ENCODE measurements around the gene TRERF1. TPM values are rescaled to one million over a fixed set of nuclear protein-coding genes. Genes with fewer than 3 reads are reported as not detected.

TRERF1 gene
- total RNA-seq, 2 donors from 2014 or later = 9.5 to 34.8 TPM

GRCh38 chr6:42344756-42345155 is 107.0 kb downstream of the TRERF1 start:
- H3K27ac ChIP-seq = no peak overlapping the region
- H3K4me3 ChIP-seq = no peak overlapping the region
- intact Hi-C loops (cut with DNase I) = no loop called here
- no peaks in the 10 kb centered on the region for H3K36me3 ChIP-seq
- DNase-seq (ENCODE audit: low spot score) = no peak
- H3K4me1 ChIP-seq (replicated peaks) = no peaks in the 10 kb centered on the region
- H3K9me3 ChIP-seq = no peaks in the 10 kb centered on the region
- H3K27me3 ChIP-seq (replicated peaks; ENCODE audit: insufficient read depth) = no peaks in the 10 kb centered on the region
- TF ChIP-seq POLR2A (IDR thresholded peaks at IDR 0.05) (no peak), POLR2AphosphoS5 (IDR thresholded peaks at IDR 0.05) (no peak), CTCF (IDR thresholded peaks at IDR 0.05) (no peak)
- 91% methylated on average over 1 of the region's 1 CpG for whole genome bisulfite sequencing

DNA sequence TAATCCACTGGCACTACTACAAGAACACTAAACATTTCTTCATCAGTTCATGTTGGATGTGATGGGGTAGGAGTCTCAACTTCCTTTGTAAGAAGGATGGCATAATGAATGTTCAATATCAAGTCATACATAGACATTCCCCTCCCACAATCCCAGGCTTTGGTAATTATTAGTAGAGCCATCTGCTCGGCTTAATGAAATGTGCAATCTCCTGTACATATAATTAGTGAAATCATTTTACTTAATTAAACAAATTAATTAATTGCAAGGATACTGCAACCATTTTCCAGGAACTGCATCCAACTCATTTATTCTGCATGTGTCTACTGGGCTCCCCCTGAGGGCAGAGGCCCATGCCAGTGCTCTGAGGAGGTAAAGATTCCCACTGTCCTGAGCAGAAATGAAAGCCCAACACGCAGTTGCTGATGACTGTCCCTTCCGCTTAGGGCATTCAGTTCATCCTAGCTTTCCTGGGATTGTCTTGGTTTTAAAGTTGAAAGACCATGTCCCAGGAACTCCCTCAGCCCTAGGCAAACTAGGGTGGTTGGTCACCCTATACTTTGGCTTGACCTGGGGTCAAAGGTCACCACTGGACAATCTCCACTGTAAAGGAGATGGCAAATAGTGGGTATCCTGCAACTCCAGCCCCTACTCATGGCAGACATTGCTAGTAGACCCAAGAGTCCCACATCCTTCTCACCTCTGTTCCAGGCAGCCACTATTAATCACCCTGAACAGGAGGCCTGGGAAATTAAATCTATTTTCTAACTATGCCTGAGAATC is 109.8 kb downstream of the TRERF1 start:
- Histone ChIP-seq H3K9me3 (no peaks in the 10 kb centered on the region), H3K27me3 (replicated peaks; ENCODE audit: insufficient read depth) (no peaks in the 10 kb centered on the region), H3K27ac (no peak overlapping the region), H3K36me3 (no peaks in the 10 kb centered on the region), H3K4me3 (no peak overlapping the region), H3K4me1 (replicated peaks) (no peaks in the 10 kb centered on the region)
- TF ChIP-seq POLR2A (IDR thresholded peaks at IDR 0.05) (no peak), POLR2AphosphoS5 (IDR thresholded peaks at IDR 0.05) (no peak), CTCF (IDR thresholded peaks at IDR 0.05) (no peak)
- no peak for DNase-seq (ENCODE audit: low spot score)
- intact Hi-C loops (cut with DNase I) = no loop called here
- WGBS = 96% methylated on average over 3 of the region's 3 CpGs

DNA sequence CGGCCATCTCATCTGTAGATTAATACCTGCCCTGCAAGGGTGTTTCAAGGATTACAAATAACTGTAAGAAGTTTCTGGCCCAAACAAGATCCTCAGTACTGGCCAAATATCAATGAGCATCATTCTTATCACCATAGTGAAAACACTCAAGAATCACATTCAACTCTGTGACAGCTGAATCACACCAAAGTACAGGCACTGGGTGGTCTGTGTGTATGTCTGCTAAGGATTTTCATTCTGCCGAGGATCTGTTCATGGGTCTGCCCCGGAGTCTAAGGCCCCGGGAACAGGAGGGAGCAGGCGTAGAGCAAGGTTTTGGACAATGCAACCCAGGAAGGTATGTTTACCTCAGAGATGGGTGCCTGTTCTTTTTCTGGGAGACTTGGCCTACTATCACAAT is 110.5 kb downstream of the TRERF1 start:
- Histone ChIP-seq H3K27me3 (replicated peaks; ENCODE audit: insufficient read depth) (no peaks in the 10 kb centered on the region), H3K4me1 (replicated peaks) (no peaks in the 10 kb centered on the region), H3K36me3 (no peaks in the 10 kb centered on the region), H3K4me3 (no peak overlapping the region), H3K9me3 (no peaks in the 10 kb centered on the region), H3K27ac (no peak overlapping the region)
- WGBS = 96% methylated on average over 5 of the region's 5 CpGs
- intact Hi-C loops (cut with DNase I) = no loop called here
- no peak for DNase-seq (ENCODE audit: low spot score)
- TF ChIP-seq CTCF (IDR thresholded peaks at IDR 0.05) (no peak), POLR2A (IDR thresholded peaks at IDR 0.05) (no peak), POLR2AphosphoS5 (IDR thresholded peaks at IDR 0.05) (no peak)

DNA sequence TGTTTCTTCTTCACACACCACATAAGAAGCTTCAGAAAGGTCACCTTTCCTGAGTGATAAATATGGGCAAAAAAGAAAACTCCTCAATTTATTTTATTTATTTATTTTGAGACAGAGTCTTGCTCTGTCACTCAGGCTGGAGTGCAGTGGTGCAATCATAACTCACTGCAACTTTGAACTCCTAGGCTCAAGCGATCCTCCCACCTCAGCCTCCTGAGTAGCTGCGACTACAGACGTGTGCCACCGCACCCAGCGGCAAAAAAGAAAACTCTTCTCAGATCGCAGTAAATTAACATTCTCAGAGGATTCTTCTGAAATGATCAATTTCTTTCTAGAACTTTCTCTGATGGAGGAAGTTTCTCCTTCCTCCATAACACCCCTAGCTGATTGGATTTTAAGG is 111.2 kb downstream of the TRERF1 start:
- H3K4me1 ChIP-seq (replicated peaks) = no peaks in the 10 kb centered on the region
- DNase-seq (ENCODE audit: low spot score) = no peak
- no peak for TF ChIP-seq POLR2A (IDR thresholded peaks at IDR 0.05)
- TF ChIP-seq CTCF (IDR thresholded peaks at IDR 0.05) = no peak
- TF ChIP-seq POLR2AphosphoS5 (IDR thresholded peaks at IDR 0.05) = no peak
- WGBS = over 99% methylated on average over 6 of the region's 6 CpGs
- H3K4me3 ChIP-seq = no peak overlapping the region
- H3K27ac ChIP-seq = no peak overlapping the region
- no peaks in the 10 kb centered on the region for H3K9me3 ChIP-seq
- intact Hi-C loops (cut with DNase I) = no loop called here
- no peaks in the 10 kb centered on the region for H3K27me3 ChIP-seq (replicated peaks; ENCODE audit: insufficient read depth)
- no peaks in the 10 kb centered on the region for H3K36me3 ChIP-seq

DNA sequence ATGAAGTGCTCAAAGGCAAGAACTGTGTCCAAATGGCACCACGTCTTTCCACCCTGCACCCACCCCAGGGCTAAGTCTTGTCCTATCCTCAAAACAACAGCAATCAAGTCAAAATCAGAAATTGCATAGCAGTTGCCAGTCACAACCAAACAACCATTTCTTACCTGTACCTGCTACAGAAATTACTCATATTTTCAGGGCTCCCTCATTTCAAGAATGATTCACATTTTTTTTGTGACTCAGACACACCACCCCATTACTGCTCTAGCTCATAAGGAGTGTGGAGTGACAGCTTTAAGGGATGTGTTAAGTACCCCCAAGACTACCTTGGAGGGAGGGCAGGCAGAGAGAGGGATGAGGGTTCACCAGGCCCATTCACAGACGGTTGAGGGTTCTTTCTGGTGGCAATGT is 111.7 kb downstream of the TRERF1 start:
- 89% methylated on average over 2 of the region's 2 CpGs for WGBS
- no peak overlapping the region for H3K27ac ChIP-seq
- no peaks in the 10 kb centered on the region for H3K27me3 ChIP-seq (replicated peaks; ENCODE audit: insufficient read depth)
- no peaks in the 10 kb centered on the region for H3K9me3 ChIP-seq
- no peak for TF ChIP-seq CTCF (IDR thresholded peaks at IDR 0.05)
- intact Hi-C loops (cut with DNase I) = no loop called here
- no peaks in the 10 kb centered on the region for H3K4me1 ChIP-seq (replicated peaks)
- no peak overlapping the region for H3K4me3 ChIP-seq
- DNase-seq (ENCODE audit: low spot score) = no peak
- H3K36me3 ChIP-seq = no peaks in the 10 kb centered on the region

All from prostate gland (tissue), 2 donors.